Inflammatory macrophage treated with lipopolysaccharide for 4 hours (primary cell): ENCODE data around the gene TSPAN5.

Experiments
- DNase-seq: peaks from one replicate; pipeline ENCODE4 v3.0.0-alpha.2; 2020

TSPAN5 gene

DNA sequence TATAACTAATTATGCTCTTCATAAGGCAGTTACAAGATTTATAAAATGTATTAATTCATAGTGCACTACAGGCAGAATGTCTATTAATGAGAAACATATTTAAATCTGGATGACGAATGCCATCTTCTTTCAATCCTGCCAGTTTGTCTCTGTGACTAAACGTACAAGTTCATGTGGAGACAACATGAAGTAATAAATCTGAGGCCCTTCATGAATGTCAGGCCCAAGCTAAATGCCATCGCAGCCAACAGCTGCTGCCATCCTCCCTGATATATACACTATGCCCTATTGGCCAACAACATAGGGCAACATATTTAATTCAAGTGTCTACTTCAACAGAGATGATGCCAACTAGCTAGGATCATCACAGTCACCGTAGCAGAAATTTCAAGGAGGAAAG, 43.7 kb downstream of the TSPAN5 start:
- DNase-seq: no peak

DNA sequence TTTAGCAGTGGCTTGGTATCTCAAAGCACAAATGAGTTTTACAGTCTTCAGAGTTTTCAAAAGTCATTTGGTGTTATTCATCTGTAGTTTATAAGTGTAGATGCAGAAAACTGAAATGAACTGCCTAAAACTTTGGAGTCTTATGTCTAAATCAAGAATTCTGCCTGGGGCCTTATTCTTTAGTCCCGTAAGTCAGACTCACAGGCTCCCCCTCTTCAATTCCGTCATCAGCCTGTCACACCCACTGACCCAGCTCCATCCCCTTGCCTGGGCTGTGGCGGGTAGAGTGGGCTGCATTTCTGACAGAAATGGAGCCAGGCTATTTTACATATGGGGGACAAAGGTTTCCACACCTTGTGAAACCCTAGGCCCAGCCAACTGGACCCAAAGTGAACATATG, 44.3 kb downstream of the TSPAN5 start:
- no peak for DNase-seq

DNA sequence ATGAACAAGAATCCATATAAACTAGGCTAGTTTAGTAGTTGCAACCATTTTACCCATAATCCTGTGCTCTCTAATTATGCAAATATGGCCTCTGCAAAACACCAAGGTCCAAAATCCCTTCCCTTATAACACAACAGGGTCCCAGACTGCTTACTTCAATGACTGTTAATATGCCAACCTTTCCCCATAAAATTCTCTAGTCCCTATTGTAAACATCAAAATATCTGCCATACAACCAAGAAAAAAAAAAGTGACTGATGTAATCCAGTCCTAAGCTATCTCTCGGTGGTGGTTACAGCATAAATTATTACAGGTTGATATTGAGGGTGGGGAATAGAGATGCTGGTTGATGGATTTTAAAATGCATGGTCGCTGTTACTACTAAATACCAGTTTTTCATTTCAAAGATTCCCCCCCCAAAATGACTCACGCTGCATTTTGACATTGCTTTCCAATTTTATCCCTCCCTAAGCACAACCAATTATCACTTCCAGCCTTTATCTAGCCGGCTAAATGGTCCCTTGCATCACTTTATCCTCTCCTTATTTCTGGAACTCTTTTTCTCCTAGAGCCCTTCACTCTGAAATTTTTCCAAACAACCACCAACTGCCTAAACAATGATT, 44.8 kb downstream of the TSPAN5 start:
- no peak for DNase-seq

DNA sequence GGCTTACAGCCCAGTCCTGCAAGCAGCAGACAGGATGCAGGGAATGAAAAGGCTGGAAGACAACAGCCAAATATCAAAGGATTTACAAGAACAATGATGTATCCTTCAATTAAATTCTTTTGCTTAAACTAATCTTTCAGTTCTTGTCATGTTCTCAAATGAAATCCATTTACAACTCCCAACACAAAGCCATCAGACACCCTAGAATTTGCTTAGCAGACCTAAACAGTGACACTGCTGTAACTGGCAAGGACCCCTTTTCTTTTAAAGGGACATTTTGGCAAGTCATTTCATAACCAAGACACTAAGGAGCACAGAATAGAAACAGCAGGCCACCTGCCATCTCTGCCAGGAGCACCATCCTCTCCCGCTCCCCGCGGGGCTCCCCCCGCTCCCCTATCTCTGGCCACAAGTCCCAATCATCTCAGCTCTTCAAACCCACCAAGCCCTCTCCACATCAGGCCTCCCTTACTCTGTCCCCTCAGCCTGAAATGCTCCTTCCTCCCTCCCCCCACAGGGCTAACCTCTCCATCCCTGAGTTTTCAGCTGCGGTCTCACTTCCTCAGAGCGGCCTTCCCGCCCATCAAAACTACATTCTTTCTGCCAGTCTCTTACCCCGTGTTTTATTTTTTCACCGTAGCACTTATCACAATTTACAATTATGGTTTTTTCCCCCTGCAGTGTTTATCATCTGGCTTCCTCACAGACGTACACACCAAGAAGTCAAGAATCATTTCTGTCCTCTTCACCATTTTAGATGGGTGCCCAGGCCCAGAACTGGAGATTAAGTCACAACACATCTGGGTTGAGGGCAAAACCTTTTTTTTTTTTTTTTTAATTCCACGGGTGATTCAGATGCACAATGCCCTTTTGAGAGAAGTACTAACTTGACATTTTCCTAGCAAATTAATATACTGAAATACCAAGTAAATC, 45.8 kb downstream of the TSPAN5 start:
- no peak for DNase-seq

DNA sequence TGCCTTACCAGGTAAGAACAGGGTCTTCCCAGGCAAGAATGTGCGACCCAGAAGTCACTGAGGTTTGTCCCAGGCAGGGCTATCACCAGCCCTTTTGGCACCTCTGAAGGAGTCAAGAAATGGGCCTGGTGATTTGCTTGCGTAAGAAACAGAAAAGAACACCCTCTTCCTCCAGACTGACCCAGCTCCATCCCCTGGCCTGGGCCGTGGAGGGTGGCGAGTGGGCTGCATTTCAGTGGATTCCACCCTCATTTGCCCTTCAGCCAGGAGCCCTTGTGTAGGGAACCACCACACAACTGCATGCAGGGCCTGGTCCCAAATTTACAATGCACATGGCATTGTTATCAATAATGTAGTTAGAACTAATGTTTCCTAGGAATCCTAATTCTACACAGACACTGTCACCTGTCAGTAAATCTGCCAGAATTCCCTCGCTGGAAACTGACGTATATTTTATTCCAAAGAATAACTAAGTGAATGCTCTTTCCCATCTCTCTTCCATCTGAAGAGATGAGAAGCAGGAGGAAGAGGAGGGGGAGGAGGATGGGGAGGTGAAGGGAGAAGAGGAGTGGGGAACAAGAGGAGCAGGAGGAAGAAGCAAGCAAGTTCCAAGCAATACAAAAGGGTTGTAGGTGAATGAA, 46.6 kb downstream of the TSPAN5 start:
- no peak for DNase-seq

DNA sequence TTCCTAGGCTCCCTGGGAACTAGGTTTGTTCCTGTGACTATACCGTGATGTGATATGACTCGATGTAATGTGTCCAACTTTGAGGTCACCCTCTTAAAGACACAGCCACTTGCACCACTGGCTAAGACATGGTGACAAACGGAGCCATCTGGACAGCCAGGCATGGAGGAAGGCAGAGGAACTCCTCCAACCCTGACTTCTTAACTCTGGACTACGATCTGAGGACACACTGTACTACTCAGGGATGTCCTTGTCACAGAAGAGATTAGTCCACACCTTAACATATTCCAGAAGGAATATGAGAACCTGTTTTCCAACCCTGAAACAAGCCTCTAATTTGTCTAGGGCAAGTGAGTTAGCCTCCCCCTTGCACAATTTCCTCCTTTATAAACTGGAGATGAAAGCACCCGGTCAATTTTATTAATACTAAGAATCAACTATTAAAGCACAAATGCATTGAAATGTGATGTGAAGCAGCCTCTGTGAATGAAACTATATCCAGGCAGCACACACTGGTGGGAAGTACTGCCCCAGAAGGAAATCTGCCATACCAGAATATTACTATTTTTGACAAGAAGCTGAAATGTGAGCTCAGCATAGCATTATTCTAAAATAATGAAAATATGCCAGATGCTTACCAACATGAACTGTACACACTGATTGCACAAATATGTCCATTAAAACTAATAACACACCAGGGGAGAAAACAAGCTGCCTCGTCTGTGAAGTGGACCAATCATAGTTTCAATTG, 47.3 kb downstream of the TSPAN5 start:
- no peak for DNase-seq

DNA sequence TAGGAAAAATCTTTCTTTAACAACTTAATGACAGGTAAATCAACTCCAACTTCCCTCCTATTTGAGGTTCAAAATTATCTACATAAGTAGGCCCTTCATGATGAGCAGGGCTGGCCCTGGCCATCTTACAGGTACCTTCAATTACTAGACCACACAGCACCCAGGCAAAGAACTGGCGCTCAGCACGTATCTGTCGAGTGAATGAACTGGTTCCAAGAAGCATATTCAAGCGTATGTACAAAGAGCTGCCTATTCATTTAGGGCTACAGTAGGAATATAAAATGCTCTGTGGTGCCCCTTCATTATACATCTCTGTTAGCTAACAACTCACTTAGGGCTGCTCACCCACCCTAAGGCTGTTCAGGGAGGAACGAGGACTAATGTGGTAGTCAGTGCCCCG, 48.0 kb downstream of the TSPAN5 start:
- no peak for DNase-seq

DNA sequence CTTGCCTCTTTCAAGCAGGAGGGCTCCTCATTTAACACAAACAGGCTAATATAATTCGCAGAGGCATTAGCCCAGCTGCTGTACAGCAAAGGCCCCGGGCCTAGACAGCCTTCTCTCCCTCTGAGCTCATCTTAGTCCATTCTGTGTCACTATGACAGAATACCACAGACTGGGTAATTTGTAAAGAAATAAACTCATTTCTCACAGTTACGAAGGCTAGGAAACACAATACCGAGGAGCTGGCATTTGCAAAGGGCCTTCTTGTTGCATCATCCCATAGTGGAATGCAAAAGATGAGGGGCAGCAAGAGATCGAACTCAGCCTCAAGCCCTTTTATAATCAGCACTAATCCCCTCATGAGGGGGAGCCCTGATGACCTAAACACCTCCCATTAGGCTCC, 48.5 kb downstream of the TSPAN5 start:
- DNase-seq: no peak

DNA sequence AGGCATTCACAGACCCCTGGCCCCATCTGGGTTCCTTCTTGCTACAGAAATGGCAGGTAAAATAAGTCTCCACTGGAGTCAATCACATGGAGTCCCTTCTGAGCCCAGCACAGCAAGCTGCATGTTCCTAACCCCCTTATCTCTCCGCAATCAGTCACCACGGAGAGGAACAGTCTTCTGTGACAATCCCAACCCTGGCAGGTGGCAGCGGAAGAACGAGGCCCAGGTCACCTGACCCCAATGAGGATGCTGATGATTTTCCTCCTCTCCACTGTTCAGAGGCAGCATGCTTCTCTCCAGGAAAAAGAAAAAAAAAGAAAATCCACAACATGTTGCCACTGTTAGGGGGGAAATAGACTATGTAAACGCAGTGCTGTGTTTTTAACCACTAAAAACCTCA, 50.1 kb downstream of the TSPAN5 start:
- DNase-seq: no peak

DNA sequence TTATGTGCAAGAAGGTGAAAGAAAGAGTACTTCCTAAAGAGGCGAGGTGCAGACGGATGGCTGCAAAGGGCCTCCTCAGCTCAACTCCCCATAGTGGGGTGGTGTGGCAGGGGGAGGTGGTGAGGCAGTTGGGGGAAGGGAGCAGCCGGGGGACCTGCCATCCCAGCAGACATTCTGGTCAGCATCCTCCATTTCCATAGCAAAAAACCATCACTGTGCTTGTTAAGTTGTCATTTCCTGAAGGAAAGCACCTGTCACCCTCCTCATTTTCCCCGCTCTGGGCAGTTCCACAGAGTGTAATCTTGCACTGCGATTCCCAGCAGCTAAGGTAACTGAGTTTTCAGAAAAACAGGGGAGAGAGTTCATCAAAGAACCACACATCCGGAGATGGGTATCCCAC, 51.5 kb downstream of the TSPAN5 start:
- no peak for DNase-seq

DNA sequence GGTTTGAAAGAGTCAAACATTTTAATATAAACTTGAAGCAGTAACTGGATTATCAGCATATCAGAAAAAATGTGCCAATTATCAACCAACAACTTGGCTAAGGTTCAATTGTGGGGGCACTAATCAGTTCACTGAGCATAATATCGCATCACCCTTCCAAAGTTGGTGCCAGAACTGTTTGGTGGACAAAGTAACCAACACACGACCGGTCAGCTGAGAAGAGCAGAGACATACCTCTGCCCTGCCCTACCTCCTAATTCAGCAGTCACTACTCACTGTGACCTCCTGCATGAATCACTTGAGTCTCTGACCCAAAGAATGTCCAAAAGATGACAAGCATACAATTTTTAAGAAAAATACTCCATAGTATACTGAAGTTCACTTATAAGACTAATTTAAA, 53.2 kb downstream of the TSPAN5 start:
- DNase-seq: no peak

DNA sequence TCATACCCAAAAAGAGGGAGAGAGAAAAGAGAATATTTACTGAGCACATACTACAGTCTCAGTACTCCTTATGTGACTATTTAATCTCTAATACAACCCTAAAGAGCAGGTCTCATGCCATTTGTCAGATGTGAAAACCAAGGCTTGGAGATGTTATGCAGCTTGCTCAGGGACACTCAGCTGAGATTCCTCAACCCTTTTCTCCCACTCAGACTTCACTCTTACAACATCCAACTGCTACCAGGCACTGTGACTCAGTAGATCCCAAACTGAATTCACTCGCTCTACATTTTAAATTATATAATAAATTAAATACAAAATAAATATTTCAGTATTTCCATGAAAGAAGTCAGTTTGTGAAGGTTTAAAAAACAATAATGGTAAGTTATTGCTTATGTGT, 53.7 kb downstream of the TSPAN5 start:
- DNase-seq: no peak

DNA sequence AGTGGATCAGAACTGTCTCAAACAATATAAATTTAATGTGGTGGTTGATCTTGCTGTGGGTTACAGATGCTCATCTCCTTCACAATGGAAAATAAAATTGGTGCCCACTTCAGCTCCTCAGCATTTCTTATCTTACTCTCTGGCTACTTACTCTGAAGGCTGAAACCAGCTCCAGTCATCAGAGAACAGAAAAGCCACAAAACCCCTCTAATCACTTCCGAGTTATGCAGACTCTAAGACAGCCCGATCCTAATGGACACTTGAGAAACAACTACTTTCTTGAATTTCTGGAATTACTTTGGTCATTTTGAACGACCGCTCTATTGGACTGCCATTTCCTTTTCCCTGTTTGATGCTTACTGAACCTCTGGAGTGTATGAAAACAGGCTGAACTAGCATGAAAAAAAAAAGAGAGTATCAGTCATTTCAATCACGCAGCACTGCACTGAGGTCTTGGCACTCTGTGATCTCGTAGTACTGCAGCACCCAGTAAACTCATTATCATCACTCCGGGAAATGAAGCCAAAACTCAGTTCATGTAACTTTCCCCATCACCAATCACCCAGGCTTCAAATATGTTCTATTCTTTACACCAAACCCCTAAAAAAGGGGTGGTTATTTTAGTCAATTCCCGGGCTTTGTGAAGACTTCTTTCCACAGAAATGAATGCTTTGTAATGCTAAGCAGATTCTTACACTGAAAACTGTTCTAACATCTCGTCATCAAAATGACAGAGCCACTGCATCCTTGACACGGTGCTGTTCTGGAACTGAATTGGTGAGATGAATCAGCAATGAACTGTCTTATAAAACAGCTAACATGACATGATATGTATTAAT, 54.5 kb downstream of the TSPAN5 start:
- no peak for DNase-seq

DNA sequence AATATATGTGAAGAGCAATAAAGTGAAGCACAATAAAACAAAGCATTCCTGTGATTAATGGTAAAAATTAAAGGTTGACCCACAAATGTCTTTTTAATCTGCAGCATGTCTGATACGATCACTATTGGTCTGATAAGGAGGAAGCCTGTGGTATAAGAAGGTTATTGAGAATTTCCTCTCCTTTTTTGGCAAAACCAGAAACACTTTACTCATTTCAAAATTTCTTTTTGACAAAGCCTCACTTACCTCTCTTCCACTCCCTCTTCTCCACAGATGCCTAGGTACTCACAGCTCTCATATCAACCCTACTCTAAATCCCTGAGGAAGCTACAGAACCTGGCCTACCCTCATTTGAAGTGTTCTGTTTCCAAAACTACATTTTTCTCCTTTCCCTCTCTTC, 56.1 kb downstream of the TSPAN5 start:
- DNase-seq: no peak

DNA sequence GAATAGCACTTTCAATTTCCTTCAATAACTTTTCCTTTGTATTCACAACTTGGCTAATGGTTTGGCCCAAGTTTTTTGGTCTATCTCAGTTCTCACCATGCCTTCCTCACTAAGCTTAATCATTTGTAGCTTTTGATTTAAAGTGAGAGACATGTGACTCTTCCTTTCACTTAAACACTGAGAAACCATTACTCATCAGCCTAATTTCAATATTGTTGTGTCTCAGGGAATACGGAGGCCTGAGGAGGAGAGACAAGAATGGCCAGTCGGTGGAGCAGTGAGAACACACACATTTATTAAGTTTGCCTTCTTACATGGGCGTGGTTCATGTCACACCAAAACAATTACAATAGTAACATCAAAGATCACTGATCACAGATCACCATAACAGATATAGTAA, 56.7 kb downstream of the TSPAN5 start:
- DNase-seq: no peak

DNA sequence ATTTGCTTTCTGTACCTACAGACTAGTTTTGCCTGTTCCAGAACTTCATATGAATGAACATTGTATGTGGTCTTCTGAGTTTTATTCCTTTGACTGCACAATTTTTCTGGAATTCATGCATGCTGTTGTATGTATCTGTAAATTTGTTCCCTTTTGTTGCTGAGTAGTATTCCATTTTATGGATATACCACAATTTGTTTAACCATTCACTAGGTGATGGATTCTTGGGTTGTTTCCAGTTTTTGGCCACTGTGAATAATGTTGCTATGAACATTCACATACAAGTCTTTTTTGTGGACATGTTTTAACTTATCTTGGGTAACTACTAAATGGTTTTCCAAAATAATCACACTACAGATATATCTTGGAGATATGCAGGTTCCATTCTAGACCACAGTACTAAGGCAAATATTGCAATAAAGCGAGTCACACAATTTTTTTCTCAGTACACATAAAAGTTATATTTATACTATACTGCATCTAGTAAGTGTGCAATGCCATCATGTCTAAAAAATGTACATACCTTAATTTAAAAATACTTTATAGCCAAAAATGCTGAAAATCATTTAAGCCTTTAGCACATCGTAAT, 58.7 kb downstream of the TSPAN5 start:
- no peak for DNase-seq

DNA sequence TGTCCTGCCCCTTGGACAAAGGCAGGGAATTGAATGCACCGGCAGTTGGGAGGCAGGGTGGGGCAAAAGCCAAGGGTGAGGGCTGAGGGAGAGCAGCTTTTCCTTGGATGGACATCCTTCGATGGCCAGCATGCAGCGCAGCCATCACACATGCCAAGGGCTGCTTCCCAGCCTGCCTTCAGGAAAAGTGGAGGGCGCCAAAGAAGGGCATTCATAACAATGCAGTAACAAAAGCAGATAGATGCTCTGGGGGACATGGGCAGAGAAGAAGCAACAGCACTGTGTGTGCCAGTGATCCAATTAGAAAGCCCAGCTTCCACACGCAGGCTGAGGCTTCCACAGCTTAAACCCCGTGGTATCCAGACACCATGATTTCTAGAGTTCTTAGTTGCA, 71.5 kb downstream of the TSPAN5 start:
- DNase-seq: no peak

DNA sequence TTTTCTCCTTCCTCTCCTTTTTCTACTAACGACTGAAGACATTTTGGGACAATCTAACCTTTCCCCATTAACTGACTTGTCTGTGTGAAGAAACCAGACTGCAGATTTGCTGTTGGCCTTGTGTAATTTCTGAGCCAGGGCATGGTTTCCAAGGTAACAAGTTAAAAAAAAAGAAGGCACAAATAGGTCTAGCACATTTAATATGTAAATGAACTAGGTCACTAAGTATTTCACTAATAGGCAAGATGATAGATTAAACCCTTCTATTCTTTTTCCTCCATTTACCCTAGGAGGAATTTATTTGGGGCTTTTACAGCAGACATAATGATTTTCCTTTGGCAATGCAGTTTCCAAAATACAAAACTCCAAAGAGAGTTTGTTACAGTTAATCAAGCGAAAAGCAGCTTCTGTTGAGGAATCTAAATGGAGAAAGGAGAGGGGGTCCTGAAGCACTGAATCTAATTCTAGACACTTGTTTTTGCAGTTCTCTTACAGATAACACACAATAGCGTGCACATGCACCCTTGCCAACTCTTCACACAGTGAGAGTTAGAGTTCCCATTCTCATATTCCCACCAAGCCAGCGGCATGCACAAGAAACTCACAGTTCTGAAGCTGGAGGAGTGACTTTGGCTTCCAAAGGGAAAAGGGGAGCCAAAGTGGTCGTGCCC, 72.0 kb downstream of the TSPAN5 start:
- no peak for DNase-seq

DNA sequence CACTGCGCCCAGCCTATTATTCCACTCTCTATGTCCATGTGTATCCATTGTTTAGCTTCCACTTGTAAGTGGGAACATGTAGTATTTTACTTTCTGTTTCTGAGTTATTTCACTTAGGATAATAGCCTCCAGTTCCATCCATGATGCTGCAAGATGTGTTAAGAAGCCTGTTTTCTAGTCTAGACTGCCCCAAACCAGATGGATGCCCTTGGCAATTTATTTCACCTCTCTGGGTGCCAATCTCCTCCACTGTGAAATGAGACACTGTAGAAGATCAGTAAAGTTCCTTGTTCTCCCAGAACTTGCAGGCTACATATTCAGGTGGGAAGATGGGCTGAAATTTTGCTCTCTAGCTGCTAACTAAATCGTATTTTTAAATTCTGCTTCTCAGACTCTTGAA, 72.8 kb downstream of the TSPAN5 start:
- DNase-seq: no peak

DNA sequence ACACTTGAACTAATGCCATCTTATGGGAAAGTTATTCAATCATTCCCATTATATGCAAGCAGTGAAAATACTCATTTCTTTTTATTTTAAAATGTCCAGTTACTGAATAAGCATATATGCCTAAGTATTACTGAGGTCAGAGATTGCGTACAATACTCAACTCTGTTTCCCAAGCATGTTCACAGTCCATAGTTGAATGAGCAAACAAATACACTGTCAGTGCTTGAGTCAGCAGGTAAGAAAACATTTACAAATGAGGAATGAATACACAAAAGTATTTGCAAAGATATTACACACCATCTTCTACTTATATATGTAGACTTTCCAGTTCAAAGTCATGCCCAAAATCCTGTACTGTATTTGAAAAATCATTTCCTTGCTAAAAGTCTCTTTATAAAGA, 74.1 kb downstream of the TSPAN5 start:
- DNase-seq: no peak

DNA sequence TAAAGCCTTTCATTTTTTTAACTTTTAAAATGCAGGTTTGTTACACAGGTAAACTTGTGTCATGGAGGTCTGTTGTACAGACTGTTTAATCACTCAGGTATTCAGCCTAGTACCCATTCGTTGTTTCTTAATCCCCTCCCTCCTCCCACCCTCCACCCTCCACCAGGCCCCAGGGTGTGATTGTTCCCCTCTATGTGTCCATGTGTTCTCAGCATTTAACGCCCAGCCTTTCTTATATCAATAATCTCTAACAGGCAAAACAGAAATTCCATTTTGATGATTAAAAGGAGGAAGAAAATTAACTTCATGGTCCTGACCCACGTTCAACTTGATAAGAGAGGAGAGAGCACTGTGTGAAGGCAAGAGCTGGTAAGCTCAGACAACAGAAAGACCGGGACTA, 75.1 kb downstream of the TSPAN5 start:
- no peak for DNase-seq

DNA sequence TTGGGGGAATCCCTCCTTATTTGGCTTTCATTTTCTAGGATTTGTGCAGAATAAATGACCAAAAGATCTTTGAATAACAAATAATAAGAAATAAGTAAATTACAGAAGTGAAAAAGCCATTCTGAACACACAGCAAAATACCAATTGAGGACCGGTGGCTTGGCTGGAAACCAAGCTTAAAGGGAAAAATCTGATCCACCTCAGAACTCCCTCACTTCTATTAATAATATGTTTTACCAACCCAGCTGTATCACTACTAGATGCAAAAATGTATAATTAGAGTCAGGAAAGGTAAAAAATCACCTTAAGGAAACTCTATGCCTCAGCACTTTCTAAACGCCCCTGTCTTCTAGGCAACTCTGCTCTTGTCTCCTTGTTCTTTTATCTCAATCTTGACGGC, 77.3 kb downstream of the TSPAN5 start:
- no peak for DNase-seq
